Stimulated activated naive CD4-positive, alpha-beta T cell treated with Interleukin-2 at 50 U/mL for 16 hours (primary cell): Measurements from ENCODE around the gene ETNK1.

Experiments
- DNase-seq: peaks from one replicate; lab custom pipeline; 2025; lab: John Stamatoyannopoulos, UW

ETNK1 gene

GRCh38 chr12:22634883-22635282 lies 9.9 kb downstream of the ETNK1 start:
- DNase-seq, result no peak

DNA sequence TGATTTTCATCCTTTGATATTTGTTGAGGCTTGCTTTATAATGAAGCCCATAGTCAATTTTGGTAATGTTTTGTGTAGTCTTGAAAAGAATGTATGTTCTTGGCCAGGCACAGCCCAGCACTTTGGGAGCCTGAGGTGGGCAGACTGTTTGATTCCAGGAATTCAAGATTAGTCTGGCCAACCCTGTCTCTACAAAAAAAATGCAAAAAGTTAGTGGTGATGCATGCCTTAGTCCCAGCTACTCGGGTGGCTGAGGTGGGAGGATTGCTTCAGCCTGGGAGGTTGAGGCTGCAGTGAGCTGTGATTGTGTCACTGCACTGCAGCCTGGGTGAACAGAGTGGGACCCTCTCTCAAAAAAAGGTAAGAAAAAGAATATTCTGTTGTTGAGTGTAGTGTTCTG lies 10.8 kb downstream of the ETNK1 start:
- DNase-seq, result no peak

GRCh38 chr12:22640851-22641250 lies 15.9 kb downstream of the ETNK1 start:
- DNase-seq, result no peak

DNA sequence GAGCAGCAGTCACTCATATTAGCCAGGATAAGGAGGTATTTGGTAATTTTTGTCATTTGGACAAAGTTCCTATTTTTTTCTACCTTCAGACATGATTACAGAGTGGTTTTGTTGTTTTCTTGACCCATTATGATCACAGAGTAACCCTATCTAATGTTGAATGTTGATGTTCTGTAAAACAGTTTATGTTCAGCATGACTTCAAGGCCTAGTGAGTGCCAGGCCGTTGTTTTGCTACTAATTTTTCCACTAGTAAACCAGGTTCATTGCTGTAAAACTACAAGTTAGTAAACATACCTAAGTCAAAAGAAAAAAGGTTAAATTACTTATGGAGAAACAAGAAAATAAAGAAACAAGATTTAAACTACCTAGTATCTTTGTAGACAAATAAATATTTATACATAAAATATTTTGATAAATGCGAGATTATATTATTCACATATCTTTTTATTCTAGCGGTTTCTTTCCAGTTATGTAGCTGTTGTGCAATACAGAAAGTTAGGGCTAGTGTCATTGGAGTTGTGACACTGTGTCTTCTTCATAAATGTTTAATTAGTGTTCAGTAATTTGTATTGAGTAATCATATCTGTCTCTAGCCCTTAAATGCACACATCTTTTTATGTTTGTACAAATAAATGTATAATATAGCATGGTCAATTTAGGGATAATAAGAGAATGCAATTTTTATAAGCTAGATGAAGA lies 16.5 kb downstream of the ETNK1 start:
- DNase-seq, result no peak

DNA sequence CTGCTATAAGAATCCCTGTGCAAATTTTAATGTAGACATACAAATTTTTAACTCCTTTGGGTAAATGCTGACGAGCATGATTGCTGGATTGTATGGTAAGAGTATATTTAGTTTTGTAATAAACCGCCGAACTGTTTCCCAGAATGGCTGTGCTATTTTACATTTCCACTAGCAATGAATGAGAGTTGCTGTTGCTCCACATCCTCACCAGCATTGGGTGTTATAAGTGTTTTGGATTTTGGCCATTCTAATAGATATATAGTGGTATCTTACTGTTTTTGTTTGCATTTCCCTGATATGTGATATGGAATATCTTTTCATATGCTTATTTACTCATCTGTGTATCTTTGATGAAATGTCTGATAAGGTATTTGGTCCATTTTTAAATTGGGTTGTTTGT lies 23.7 kb downstream of the ETNK1 start:
- no peak for DNase-seq

GRCh38 chr12:22653075-22653474 lies 28.1 kb downstream of the ETNK1 start:
- no peak for DNase-seq

DNA sequence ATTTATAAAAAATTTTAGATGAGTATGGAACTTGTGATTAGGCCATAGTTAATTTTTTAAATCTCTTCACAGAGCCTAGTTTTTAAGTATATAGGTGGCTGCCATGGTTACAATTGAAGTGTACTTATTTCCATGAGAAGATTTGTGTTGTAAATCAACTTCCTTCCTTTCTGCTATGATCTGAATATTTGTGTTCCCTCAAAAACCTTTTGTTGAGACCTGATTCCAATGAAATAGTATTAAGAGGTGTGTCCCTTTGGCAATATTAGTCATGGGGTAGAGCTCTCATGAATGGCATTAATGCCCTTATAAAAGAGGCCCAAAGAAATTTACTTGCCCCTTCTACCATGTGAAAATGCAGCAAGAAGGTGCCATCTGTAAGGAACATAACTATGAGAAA lies 28.8 kb downstream of the ETNK1 start:
- DNase-seq, result no peak

DNA sequence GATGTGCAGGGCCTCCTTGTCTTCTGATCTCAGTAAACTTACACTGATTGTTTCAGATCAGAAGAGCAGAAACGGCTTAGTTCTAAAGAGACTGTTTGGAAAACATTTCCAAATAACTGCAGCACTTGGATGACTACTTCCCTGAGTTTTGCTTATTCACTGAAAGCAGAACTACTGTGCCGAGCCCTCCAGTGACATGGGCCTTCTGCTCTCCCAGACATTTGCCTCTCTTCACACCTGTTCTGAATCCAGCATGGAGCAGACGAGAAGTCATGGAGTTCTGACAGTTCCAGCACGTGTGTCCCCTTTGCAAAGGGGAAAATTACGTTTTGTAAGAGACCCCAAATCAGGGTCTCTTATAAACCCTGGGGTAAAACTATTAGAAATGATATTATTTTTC lies 31.4 kb downstream of the ETNK1 start:
- DNase-seq, result no peak

GRCh38 chr12:22656831-22657230 lies 31.9 kb downstream of the ETNK1 start:
- no peak for DNase-seq

DNA sequence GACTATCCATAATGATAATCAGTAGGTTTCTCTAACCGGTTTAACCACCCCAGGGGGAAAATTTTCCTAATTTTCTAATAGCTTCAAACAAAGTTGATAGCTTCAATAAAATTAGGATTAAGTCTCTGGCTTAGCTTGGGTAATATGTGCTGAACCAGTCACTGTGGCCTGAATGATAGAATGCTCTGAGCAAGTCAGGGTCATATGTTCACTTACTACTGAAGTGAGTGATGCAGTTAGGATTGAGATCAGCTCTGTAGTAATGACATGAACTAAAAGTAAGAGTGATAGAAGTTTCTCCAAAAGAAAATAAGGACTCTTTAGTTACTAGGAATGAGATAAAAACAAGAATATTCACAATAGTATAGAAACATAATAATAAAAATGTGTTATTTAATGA lies 32.6 kb downstream of the ETNK1 start:
- DNase-seq, result no peak

- peak; percentile 2 for DNase-seq
Observed at GRCh38 chr12:22658214-22658613, 33.2 kb downstream of the ETNK1 start.

- no peak for DNase-seq
Observed at GRCh38 chr12:22662356-22662755, 37.4 kb downstream of the ETNK1 start.

DNA sequence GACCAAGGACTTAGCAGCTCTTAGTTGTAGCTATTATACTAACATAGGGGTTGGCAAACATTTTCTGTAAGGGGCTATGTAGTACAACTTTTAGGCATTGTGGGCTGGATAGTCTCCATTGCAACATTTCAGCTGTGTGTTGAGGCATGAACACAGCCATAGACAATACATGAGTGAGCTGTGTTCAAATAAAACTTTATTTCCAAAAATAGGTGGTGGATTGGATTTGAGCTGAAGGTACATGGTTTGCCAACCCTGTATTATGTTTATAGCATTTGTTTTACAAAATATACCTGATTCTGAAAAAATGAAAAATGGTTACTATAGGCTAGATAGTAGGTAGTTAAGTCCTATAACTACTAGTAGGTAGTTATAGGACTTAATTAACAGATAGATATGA lies 40.5 kb downstream of the ETNK1 start:
- no peak for DNase-seq

GRCh38 chr12:22667122-22667521 lies 42.2 kb downstream of the ETNK1 start:
- DNase-seq, result no peak

DNA sequence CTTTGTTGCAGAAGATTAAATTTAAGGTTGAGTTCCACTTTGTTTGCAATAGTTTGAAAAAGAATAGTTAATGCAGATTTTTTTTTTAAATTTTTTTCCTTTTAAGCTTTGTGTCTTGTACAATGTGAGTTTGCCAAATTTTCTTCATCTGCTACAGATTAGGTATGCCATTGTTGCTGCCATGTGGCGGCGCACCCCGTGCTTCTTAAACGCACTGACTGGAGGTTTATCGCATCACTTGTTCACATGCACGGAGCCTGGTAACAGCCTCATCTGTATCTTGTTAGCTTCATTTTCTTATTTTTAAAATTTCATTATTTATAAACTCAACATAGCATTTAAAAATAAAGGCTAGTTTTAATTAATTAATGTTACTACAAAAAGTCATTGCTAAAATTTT lies 43.5 kb downstream of the ETNK1 start:
- no peak for DNase-seq

DNA sequence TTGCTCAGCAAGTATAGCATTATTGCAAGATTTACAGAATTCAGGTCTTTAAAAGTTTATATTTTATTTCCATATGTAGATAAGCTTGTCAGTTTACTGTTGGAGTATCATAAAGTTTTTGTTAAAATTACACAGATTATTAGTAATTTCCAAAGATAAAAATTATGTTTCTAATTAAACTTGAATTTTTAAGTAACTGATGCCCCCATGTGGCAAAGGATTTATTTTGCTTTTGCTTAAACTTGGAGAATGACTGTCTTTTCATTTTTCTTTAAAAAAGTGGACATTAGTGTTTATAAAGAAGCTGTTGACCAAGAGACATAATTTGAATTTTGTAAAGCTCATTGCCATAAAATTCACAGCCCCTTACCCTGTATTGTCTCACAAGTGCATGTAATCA lies 45.8 kb downstream of the ETNK1 start:
- DNase-seq, result no peak

DNA sequence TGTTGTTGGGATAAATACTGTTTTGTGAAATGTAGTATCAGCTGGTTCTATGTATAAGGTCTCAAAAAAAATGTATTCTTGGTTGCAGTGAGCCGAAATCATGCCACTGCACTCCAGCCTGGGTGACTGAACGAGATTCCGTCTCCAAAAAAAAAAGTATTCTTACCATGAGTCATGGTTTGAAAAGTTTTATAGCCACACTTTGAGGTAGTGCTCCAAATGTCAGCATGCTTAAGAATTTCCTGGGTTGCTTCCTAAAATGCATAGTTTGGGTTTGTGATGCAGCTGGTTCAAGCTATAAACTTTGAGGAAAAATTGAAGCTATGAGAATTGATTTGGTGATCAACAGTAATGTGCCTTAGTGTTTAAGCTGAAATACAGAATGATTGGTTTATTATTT lies 48.0 kb downstream of the ETNK1 start:
- DNase-seq, result no peak

DNA sequence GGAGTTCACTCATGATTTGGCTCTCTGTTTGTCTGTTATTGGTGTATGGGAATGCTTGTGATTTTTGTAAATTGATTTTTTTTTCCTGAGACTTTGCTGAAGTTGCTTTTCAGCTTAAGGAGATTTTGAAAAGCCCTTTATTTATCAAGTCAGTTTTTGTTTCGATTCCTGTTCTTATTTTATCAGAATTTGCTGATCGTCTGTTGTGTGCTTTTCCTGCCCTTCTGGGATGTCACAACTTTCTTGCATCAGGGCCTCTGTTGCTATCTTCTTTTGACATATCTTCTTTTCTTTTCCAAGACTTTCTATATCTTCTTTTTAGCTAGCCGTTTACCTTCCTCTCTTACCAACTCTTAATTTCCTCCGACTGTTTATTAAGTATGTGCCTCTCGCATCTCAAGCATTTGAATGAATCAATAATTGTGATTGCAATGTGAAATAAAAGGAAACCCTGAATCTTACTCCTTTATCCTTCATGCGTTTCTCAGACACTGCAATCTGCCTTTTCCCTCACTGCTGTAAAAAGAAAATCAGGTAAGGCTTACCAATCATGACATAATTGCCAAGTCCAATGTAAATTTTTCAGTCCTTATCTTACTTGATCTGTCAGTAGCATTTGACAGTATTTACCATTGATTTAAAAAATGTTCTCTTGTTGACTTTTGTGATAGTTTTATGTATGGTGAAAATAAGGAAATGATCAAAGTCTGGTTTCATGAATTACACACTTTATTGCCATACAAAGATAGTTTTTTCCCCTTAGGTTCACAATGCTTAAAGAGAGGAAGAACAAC lies 53.0 kb downstream of the ETNK1 start:
- no peak for DNase-seq

GRCh38 chr12:22682663-22683062 lies 57.7 kb downstream of the ETNK1 start:
- DNase-seq, result no peak

GRCh38 chr12:22683131-22683530 lies 58.2 kb downstream of the ETNK1 start:
- DNase-seq, result no peak

DNA sequence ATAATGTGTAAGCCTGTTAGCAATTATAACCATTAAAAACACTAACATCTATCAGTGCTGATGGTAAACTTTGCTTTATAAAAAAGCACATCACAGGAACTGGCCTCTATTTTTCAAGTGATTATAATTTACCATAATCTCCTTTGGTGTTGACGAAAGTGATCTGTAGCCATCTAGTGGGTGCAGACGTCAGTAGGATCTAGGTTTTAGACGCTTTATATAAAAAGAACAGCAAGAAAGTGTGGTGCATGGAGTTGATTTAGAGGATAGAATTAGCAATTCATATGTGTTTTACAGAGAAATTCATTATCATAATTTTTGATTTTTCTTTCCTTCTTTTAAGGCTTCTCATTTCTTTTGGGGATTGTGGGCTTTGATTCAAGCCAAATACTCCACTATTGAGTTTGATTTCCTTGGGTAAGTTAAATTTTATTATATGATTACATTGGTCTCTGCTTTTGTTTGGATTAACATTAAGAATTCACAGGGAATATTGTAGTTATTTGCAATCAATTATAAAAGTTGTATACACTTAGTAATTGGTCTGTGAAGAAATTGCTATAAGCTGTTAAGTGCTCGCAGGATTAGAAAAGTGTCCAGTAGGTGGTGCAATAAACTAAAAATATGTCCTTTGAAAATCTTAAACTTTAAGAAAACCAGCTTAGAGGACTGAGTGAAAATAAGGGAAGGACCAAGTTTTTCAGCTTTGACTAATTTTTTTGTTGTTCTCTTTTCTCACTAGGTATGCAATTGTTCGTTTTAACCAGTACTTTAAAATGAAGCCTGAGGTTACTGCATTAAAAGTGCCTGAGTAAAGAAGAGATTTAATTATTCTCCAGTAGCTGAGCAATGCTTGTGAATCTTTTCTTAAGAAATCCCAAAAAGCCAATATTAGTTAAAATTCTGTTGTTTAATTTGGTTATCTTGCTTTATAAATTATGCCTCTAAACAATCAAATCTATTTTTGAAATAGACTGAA lies 59.5 kb downstream of the ETNK1 start:
- no peak for DNase-seq

GRCh38 chr12:22686193-22686592 lies 61.2 kb downstream of the ETNK1 start:
- DNase-seq, result no peak
